SU-DHL-6 (cell line): Measurements from ENCODE around the gene PRPF6.

Experiments used
- H2AFZ ChIP-seq: fragments of 200-600 bp; sonication (generic); 2 replicates; pipeline ENCODE4 v1.6.1; 2014; ENCODE audit warnings: low read depth, mild to moderate bottlenecking, moderate library complexity, mixed read lengths, antibody characterized with exemption, low read length; ENCODE audit not compliant: severe bottlenecking
- H3F3A ChIP-seq: fragments of 200-600 bp; shearing (Covaris generic); 2 replicates; pipeline ENCODE4 v1.6.0; 2016; ENCODE audit warnings: antibody characterized with exemption, mild to moderate bottlenecking; ENCODE audit not compliant: insufficient read depth
- H3K27ac ChIP-seq: fragments of 200-600 bp; sonication (generic); 2 replicates; pipeline ENCODE4 v1.5.1; 2016; ENCODE audit warnings: low read depth, mild to moderate bottlenecking, low read length, moderate library complexity, mixed read lengths
- H3K27me3 ChIP-seq: fragments of 200-600 bp; sonication (generic), shearing (Covaris generic); 2 replicates; pipeline ENCODE4 v1.6.0; 2014; ENCODE audit warnings: mild to moderate bottlenecking, low read length
- H3K36me3 ChIP-seq: fragments of 200-600 bp; sonication (generic); 2 replicates; pipeline ENCODE4 v1.6.1; 2014; ENCODE audit warnings: mild to moderate bottlenecking, low read length, mixed read lengths
- H3K4me2 ChIP-seq: fragments of 300-600, 200-600 bp; shearing (Covaris generic), sonication (generic); 2 replicates; pipeline ENCODE4 v1.6.0; 2014; ENCODE audit warnings: low read length, low read depth, mild to moderate bottlenecking; ENCODE audit not compliant: poor library complexity, severe bottlenecking
- H3K4me3 ChIP-seq: fragments of 200-600 bp; sonication (generic); 2 replicates; pipeline ENCODE4 v1.5.1; 2014; ENCODE audit warnings: antibody characterized with exemption, low read length, mild to moderate bottlenecking, mixed read lengths; ENCODE audit not compliant: insufficient read depth, poor library complexity, severe bottlenecking
- H3K79me2 ChIP-seq: fragments of 200-600 bp; sonication (generic); 2 replicates; pipeline ENCODE4 v1.6.1; 2014; ENCODE audit warnings: mild to moderate bottlenecking, low read length, moderate library complexity; ENCODE audit not compliant: insufficient read depth
- H3K9ac ChIP-seq: fragments of 200-600 bp; sonication (generic); 2 replicates; pipeline ENCODE4 v1.7.0; 2014; ENCODE audit warnings: mild to moderate bottlenecking, low read length
- H3K9me2 ChIP-seq: fragments of 200-600 bp; sonication (generic); replicated peaks from 2 replicates; pipeline ENCODE4 v1.6.1; 2014; ENCODE audit warnings: low read length; ENCODE audit not compliant: insufficient read depth
- H3K9me3 ChIP-seq: fragments of 200-600 bp; sonication (generic); 2 replicates; pipeline ENCODE4 v1.6.1; 2014; ENCODE audit warnings: low read length, mixed read lengths; ENCODE audit not compliant: insufficient read depth
- H4K20me1 ChIP-seq: fragments of 200-600 bp; sonication (generic); 2 replicates; pipeline ENCODE4 v1.6.1; 2014; ENCODE audit warnings: low read depth, mild to moderate bottlenecking, antibody characterized with exemption, low read length, moderate library complexity, mixed read lengths
- CTCF ChIP-seq: fragments of 200-600 bp; sonication (generic); IDR thresholded peaks from one replicate; pipeline ENCODE4 v1.5.1; 2017; ENCODE audit warnings: antibody characterized with exemption, mild to moderate bottlenecking, low read length, moderate library complexity; ENCODE audit not compliant: insufficient read depth, poor library complexity, severe bottlenecking
- EZH2phosphoT487 ChIP-seq: fragments of 200-600 bp; sonication (generic), shearing (Covaris generic); conservative IDR thresholded peaks from 2 replicates; pipeline ENCODE4 v1.6.1; 2018; ENCODE audit warnings: mild to moderate bottlenecking, antibody characterized with exemption, low read length, moderate library complexity, mixed read lengths

PRPF6 gene

GRCh38 chr20:64033981-64034493 lies 53.1 kb downstream of the PRPF6 start:
- H3K27ac ChIP-seq = no peak overlapping the region
- H3K9ac ChIP-seq = no peak overlapping the region
- TF ChIP-seq EZH2phosphoT487 (no peak), CTCF (no peak)
- no peaks in the 10 kb centered on the region for H4K20me1 ChIP-seq
- no peaks in the 10 kb centered on the region for H3K27me3 ChIP-seq
- no peak overlapping the region for H3K4me3 ChIP-seq
- no peaks in the 10 kb centered on the region for H3F3A ChIP-seq
- H2AFZ ChIP-seq = no peak overlapping the region
- no peaks in the 10 kb centered on the region for H3K9me3 ChIP-seq
- no peaks in the 10 kb centered on the region for H3K9me2 ChIP-seq
- H3K4me2 ChIP-seq = no peak overlapping the region
- no peaks in the 10 kb centered on the region for H3K79me2 ChIP-seq
- H3K36me3 ChIP-seq = no peaks in the 10 kb centered on the region

- H4K20me1 ChIP-seq = no peaks in the 10 kb centered on the region
- H3K4me2 ChIP-seq = no peak overlapping the region
- no peaks in the 10 kb centered on the region for H3F3A ChIP-seq
- no peaks in the 10 kb centered on the region for H3K9me3 ChIP-seq
- TF ChIP-seq EZH2phosphoT487 = no peak
- TF ChIP-seq CTCF = no peak
- H2AFZ ChIP-seq = no peak overlapping the region
- H3K36me3 ChIP-seq = no peaks in the 10 kb centered on the region
- H3K9ac ChIP-seq = no peak overlapping the region
- H3K79me2 ChIP-seq = no peaks in the 10 kb centered on the region
- H3K27me3 ChIP-seq = no peaks in the 10 kb centered on the region
- H3K9me2 ChIP-seq = no peaks in the 10 kb centered on the region
- H3K27ac ChIP-seq = no peak overlapping the region
- no peak overlapping the region for H3K4me3 ChIP-seq
Measured at GRCh38 chr20:64035066-64035932, 54.4 kb downstream of the PRPF6 start.

- no peak within 1 kb of the TSS for H3K4me3 ChIP-seq
- no peaks in the 10 kb centered on the region for H3F3A ChIP-seq
- H4K20me1 ChIP-seq = no peaks in the 10 kb centered on the region
- H3K9me3 ChIP-seq = no peaks in the 10 kb centered on the region
- no peak within 1 kb of the TSS for H3K4me2 ChIP-seq
- H3K9me2 ChIP-seq = no peaks in the 10 kb centered on the region
- H3K27me3 ChIP-seq = no peaks in the 10 kb centered on the region
- no peaks in the 10 kb centered on the region for H3K79me2 ChIP-seq
- no peak within 1 kb of the TSS for H2AFZ ChIP-seq
- no peaks in the 10 kb centered on the region for H3K36me3 ChIP-seq
- TF ChIP-seq CTCF = no peak
- TF ChIP-seq EZH2phosphoT487 = no peak
- H3K27ac ChIP-seq = no peak within 1 kb of the TSS
- no peak within 1 kb of the TSS for H3K9ac ChIP-seq
Measured at GRCh38 chr20:64035933-64036345, 55.0 kb downstream of the PRPF6 start, which contains the start of gene C20orf204. Gene C20orf204, plus strand, starts transcription at chr20:64036182. Its CDS starts 142 bp downstream, at chr20:64036324.
